HepG2 (cell line): ENCODE data around the gene IGFLR1. TPM values are rescaled to one million over a fixed set of nuclear protein-coding genes. Genes with fewer than 3 reads are reported as not detected.
A peak's percentile ranks its signal among the peaks of the same experiment; 100 is the strongest.

Experiments
- CBX5 ChIP-seq: sonication (generic); formaldehyde crosslinking; IDR thresholded peaks from 2 replicates; pipeline ENCODE4 v1.4.0; 2020; ENCODE audit warnings: missing genetic modification reagents, borderline replicate concordance
- ETV6 ChIP-seq: sonication (generic); formaldehyde crosslinking; conservative IDR thresholded peaks from 2 replicates; pipeline ENCODE4 v1.4.0; 2020; ENCODE audit warnings: missing genetic modification reagents
- HMG20B ChIP-seq: conservative IDR thresholded peaks from 2 replicates; pipeline ENCODE4 v1.6.1; 2016; ENCODE audit warnings: missing genetic modification reagents, missing compliant biosample characterization
- HOXA3 ChIP-seq: sonication (generic); formaldehyde crosslinking; IDR thresholded peaks from 2 replicates; pipeline ENCODE4 v1.5.0; 2020; ENCODE audit warnings: missing genetic modification reagents
- HOXD1 ChIP-seq: sonication (generic); formaldehyde crosslinking; IDR thresholded peaks from 2 replicates; pipeline ENCODE4 v1.5.0; 2020; ENCODE audit warnings: missing genetic modification reagents
- IRF2 ChIP-seq: IDR thresholded peaks from 2 replicates; pipeline ENCODE4 v1.6.1; 2018; ENCODE audit warnings: missing genetic modification reagents, missing compliant biosample characterization
- JARID2 ChIP-seq: sonication (generic); formaldehyde crosslinking; IDR thresholded peaks from 2 replicates; pipeline ENCODE4 v1.8.1; 2023; ENCODE audit warnings: missing genetic modification reagents, inconsistent platforms; ENCODE audit not compliant: insufficient replicate concordance
- NFYC ChIP-seq: IDR thresholded peaks from 2 replicates; pipeline ENCODE4 v1.6.1; 2016; ENCODE audit warnings: missing genetic modification reagents, missing compliant biosample characterization
- POLR2A ChIP-seq, 2 experiments: IDR thresholded peaks; 2 replicates each; pipeline ENCODE4 v1.6.1; 2011; ENCODE audit warnings: low read depth in 2 of 2, low read length in 2 of 2, mild to moderate bottlenecking in 1 of 2, moderate library complexity in 1 of 2; ENCODE audit not compliant: insufficient read depth in 1 of 2
- RBAK ChIP-seq: sonication (generic); formaldehyde crosslinking; IDR thresholded peaks from 2 replicates; pipeline ENCODE4 v1.5.1; 2020; ENCODE audit warnings: mild to moderate bottlenecking, missing genetic modification reagents
- SKI ChIP-seq: fragments of 450-650 bp; IDR thresholded peaks from one replicate; pipeline ENCODE4 v1.6.1; 2018; ENCODE audit warnings: mild to moderate bottlenecking; ENCODE audit not compliant: partially characterized antibody
- ZNF660 ChIP-seq: sonication (generic); formaldehyde crosslinking; IDR thresholded peaks from 2 replicates; pipeline ENCODE4 v1.5.1; 2020; ENCODE audit warnings: mild to moderate bottlenecking, low read depth, missing genetic modification reagents, borderline replicate concordance
- polyA plus RNA-seq, 8 experiments: library from polyadenylated mRNA; depleted of rRNA in 3 of 8; stranded (reverse) in 7 of 8; unstranded in 1 of 8; fragments of >200 nt; fragmentation: Illumina TruSeq in 4 of 8; extraction: Trizol in 4 of 8; gene quantifications; 2 replicates each; pipeline versions ENCODE4 v1.2.1 to v1.2.3, GENCODE V29; 2011 to 2016; ENCODE audit warnings: low read depth in 4 of 8, missing spikeins in 1 of 8, mixed read lengths in 1 of 8; ENCODE audit not compliant: insufficient read depth in 1 of 8
- total RNA-seq, 5 experiments: library from RNA; depleted of rRNA; stranded (reverse); fragments of >200 nt; fragmentation: Illumina TruSeq; extraction: Trizol; gene quantifications; 2 replicates each; pipeline ENCODE4 v1.2.3, GENCODE V29; 2016; ENCODE audit warnings: low read depth in 1 of 5
- TF ChIP-seq, protein P1 (sequence below): sonication (generic); formaldehyde crosslinking; IDR thresholded peaks from 2 replicates; pipeline ENCODE4 v1.4.0; 2020; ENCODE audit warnings: mild to moderate bottlenecking, missing genetic modification reagents
- TF ChIP-seq, protein P2 (sequence below): sonication (generic); formaldehyde crosslinking; IDR thresholded peaks from 2 replicates; pipeline ENCODE4 v1.5.0; 2020; ENCODE audit warnings: missing genetic modification reagents
- TF ChIP-seq, protein P3 (sequence below): sonication (generic); formaldehyde crosslinking; IDR thresholded peaks from 2 replicates; pipeline ENCODE4 v1.5.0; 2020; ENCODE audit warnings: mild to moderate bottlenecking, missing genetic modification reagents, borderline replicate concordance
- TF ChIP-seq, protein P4 (sequence below): sonication (generic); formaldehyde crosslinking; IDR thresholded peaks from 2 replicates; pipeline ENCODE4 v1.4.0; 2020; ENCODE audit warnings: mild to moderate bottlenecking, missing genetic modification reagents

The IGFLR1 gene
- total and polyA plus RNA-seq, 2 of the 13 experiments (the other 11 are each of a cell fraction or from before 2014, with no cell fraction given): 5.4 to 8.9 TPM

DNA sequence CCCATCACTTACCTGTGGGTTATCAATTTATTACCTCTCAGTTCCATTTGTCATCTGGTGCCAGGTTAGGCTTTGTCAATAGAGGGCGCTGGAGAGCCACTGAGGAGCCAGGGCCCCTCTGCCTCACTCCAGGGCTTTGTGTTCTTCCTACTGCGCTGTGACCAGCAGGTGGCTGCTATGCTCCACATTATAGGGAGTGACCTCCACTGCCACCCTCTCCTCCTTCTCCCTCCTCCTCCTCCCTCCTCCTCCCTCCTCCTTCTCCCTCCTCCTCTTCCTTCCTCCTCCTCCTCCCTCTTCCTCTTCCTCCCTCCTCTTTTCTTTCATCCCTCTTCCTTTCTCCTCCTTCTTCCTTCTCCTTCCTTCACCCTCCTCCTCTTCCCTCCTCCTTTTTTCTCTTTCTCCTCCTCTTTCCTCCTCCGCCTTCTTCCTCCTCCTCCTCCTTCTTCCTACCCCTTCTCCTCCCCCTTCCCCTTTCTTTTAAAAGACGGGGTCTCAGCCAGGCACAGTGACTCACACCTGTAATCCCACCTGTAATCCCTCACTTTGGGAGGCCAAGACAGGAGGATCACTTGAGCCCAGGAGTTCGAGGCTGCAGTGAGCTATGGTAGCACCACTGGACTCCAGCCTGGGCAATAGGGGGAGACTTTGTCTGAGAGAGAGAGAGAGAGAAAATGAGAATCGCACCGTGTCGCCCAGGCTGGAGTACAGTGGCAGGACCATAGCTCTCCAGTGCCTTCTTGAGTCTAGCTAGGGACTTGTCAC, 48.2 kb downstream of the IGFLR1 start (continued):
- TF ChIP-seq JARID2 (CRISPR knock-in tag) (peak; percentile 67), ETV6 (no peak), ZNF660 (CRISPR knock-in tag) (no peak), SKI (no peak), POLR2A (IDR thresholded peaks at IDR 0.05; ENCODE audit: insufficient read depth in 1 of 2, low read depth in 2 of 2, low read length in 2 of 2) (no peak), HOXA3 (CRISPR knock-in tag) (peak; percentile 36; the same call in 1 of the 2 replicates), IRF2 (CRISPR knock-in tag) (peak; percentile 71), NFYC (CRISPR knock-in tag) (peak; percentile 23; the same call in 1 of the 2 replicates), HOXD1 (CRISPR knock-in tag) (no peak), HMG20B (CRISPR knock-in tag) (no peak), RBAK (CRISPR knock-in tag) (no peak), CBX5 (CRISPR knock-in tag) (peak; percentile 53; the same call in 1 of the 2 replicates)
- TF ChIP-seq, protein P1, sequence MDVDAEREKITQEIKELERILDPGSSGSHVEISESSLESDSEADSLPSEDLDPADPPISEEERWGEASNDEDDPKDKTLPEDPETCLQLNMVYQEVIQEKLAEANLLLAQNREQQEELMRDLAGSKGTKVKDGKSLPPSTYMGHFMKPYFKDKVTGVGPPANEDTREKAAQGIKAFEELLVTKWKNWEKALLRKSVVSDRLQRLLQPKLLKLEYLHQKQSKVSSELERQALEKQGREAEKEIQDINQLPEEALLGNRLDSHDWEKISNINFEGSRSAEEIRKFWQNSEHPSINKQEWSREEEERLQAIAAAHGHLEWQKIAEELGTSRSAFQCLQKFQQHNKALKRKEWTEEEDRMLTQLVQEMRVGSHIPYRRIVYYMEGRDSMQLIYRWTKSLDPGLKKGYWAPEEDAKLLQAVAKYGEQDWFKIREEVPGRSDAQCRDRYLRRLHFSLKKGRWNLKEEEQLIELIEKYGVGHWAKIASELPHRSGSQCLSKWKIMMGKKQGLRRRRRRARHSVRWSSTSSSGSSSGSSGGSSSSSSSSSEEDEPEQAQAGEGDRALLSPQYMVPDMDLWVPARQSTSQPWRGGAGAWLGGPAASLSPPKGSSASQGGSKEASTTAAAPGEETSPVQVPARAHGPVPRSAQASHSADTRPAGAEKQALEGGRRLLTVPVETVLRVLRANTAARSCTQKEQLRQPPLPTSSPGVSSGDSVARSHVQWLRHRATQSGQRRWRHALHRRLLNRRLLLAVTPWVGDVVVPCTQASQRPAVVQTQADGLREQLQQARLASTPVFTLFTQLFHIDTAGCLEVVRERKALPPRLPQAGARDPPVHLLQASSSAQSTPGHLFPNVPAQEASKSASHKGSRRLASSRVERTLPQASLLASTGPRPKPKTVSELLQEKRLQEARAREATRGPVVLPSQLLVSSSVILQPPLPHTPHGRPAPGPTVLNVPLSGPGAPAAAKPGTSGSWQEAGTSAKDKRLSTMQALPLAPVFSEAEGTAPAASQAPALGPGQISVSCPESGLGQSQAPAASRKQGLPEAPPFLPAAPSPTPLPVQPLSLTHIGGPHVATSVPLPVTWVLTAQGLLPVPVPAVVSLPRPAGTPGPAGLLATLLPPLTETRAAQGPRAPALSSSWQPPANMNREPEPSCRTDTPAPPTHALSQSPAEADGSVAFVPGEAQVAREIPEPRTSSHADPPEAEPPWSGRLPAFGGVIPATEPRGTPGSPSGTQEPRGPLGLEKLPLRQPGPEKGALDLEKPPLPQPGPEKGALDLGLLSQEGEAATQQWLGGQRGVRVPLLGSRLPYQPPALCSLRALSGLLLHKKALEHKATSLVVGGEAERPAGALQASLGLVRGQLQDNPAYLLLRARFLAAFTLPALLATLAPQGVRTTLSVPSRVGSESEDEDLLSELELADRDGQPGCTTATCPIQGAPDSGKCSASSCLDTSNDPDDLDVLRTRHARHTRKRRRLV: no peak
- TF ChIP-seq, protein P2, sequence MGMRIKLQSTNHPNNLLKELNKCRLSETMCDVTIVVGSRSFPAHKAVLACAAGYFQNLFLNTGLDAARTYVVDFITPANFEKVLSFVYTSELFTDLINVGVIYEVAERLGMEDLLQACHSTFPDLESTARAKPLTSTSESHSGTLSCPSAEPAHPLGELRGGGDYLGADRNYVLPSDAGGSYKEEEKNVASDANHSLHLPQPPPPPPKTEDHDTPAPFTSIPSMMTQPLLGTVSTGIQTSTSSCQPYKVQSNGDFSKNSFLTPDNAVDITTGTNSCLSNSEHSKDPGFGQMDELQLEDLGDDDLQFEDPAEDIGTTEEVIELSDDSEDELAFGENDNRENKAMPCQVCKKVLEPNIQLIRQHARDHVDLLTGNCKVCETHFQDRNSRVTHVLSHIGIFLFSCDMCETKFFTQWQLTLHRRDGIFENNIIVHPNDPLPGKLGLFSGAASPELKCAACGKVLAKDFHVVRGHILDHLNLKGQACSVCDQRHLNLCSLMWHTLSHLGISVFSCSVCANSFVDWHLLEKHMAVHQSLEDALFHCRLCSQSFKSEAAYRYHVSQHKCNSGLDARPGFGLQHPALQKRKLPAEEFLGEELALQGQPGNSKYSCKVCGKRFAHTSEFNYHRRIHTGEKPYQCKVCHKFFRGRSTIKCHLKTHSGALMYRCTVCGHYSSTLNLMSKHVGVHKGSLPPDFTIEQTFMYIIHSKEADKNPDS (CRISPR knock-in tag): 0 out of 2 replicates have a peak, but pooled peaks have one; percentile 32
- TF ChIP-seq, protein P3, sequence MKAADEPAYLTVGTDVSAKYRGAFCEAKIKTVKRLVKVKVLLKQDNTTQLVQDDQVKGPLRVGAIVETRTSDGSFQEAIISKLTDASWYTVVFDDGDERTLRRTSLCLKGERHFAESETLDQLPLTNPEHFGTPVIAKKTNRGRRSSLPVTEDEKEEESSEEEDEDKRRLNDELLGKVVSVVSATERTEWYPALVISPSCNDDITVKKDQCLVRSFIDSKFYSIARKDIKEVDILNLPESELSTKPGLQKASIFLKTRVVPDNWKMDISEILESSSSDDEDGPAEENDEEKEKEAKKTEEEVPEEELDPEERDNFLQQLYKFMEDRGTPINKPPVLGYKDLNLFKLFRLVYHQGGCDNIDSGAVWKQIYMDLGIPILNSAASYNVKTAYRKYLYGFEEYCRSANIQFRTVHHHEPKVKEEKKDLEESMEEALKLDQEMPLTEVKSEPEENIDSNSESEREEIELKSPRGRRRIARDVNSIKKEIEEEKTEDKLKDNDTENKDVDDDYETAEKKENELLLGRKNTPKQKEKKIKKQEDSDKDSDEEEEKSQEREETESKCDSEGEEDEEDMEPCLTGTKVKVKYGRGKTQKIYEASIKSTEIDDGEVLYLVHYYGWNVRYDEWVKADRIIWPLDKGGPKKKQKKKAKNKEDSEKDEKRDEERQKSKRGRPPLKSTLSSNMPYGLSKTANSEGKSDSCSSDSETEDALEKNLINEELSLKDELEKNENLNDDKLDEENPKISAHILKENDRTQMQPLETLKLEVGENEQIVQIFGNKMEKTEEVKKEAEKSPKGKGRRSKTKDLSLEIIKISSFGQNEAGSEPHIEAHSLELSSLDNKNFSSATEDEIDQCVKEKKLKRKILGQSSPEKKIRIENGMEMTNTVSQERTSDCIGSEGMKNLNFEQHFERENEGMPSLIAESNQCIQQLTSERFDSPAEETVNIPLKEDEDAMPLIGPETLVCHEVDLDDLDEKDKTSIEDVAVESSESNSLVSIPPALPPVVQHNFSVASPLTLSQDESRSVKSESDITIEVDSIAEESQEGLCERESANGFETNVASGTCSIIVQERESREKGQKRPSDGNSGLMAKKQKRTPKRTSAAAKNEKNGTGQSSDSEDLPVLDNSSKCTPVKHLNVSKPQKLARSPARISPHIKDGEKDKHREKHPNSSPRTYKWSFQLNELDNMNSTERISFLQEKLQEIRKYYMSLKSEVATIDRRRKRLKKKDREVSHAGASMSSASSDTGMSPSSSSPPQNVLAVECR (CRISPR knock-in tag): peak; percentile 62; the same call in 1 of the 2 replicates
- TF ChIP-seq, protein P4, sequence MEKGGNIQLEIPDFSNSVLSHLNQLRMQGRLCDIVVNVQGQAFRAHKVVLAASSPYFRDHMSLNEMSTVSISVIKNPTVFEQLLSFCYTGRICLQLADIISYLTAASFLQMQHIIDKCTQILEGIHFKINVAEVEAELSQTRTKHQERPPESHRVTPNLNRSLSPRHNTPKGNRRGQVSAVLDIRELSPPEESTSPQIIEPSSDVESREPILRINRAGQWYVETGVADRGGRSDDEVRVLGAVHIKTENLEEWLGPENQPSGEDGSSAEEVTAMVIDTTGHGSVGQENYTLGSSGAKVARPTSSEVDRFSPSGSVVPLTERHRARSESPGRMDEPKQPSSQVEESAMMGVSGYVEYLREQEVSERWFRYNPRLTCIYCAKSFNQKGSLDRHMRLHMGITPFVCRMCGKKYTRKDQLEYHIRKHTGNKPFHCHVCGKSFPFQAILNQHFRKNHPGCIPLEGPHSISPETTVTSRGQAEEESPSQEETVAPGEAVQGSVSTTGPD: no peak
